ENCODE measurements around the gene HKDC1. TPM values are rescaled to one million over a fixed set of nuclear protein-coding genes. Genes with fewer than 3 reads are reported as not detected.
"Not testable (repeated sequence)": the region's sequence is repeated elsewhere in the genome, so short reads cannot be mapped to it uniquely, and the experiment has no call there.

The HKDC1 gene
- total RNA-seq, 4 donors from 2014 or later, result 26.8 to 39.6 (median 28.0) TPM; not detected in 1

GRCh38 chr10:69281507-69282413 lies 61.6 kb downstream of the HKDC1 start:
- in situ Hi-C loops (cut with MboI; ENCODE audit: low pct_ligation_motif_present in 1 of 4, low pct_unique_long_range_greater_than_20kb in 1 of 4, low sequenced_read_pairs in 3 of 4) (no loop called here), intact Hi-C loops (cut with DNase I; ENCODE audit: low total_unique reads) (no loop called here)
- no peak overlapping the region for H3K4me3 ChIP-seq
- no peaks in the 10 kb centered on the region for H3K36me3 ChIP-seq
- no peak overlapping the region for H3K27ac ChIP-seq
- no peaks in the 10 kb centered on the region for H3K27me3 ChIP-seq
- 83 to 87% methylated on average over 4 to 8 of the region's 8 CpGs for WGBS, 2 donors (ENCODE audit: low coverage in 1 of 2)
- H3K9me3 ChIP-seq, result no peaks in the 10 kb centered on the region
- H3K4me1 ChIP-seq, result no peaks in the 10 kb centered on the region
- DNase-seq, result no peak
- no peak for TF ChIP-seq CTCF (IDR thresholded peaks at IDR 0.05)
- TF ChIP-seq POLR2AphosphoS5 (IDR thresholded peaks at IDR 0.05), result no peak
- TF ChIP-seq POLR2A (IDR thresholded peaks at IDR 0.05), result no peak
- TF ChIP-seq EP300 (IDR thresholded peaks at IDR 0.05; ENCODE audit: low read depth), result no peak

DNA sequence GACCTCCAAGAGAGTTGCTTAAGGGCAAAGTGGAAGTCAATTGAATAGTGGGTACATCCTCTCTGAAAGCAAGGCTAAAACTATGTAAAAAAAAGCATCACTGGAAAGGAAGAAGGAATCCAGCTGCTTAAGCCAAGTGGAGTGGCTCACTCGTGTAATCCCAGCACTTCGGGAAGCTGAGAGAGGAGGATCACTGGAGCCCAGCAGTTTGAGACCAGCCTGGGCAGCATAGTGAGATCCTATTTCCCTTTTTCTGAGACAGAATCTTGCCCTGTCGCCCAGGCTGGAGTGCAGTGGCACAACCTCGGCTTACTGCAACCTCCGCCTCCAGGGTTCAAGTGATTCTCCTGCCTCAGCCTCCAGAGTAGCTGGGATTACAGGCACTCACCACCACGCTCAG lies 64.3 kb downstream of the HKDC1 start:
- intact Hi-C loops (cut with DNase I; ENCODE audit: low total_unique reads); H3K4me1 ChIP-seq; H3K36me3 ChIP-seq; H3K4me3 ChIP-seq; H3K27ac ChIP-seq; H3K9me3 ChIP-seq; in situ Hi-C loops (cut with MboI; ENCODE audit: low pct_ligation_motif_present in 1 of 4, low pct_unique_long_range_greater_than_20kb in 1 of 4, low sequenced_read_pairs in 3 of 4); H3K27me3 ChIP-seq; DNase-seq: not testable (repeated sequence)
- 86 to 100% methylated on average over 4 to 6 of the region's 6 CpGs for WGBS, 2 donors (ENCODE audit: low coverage in 1 of 2)

DNA sequence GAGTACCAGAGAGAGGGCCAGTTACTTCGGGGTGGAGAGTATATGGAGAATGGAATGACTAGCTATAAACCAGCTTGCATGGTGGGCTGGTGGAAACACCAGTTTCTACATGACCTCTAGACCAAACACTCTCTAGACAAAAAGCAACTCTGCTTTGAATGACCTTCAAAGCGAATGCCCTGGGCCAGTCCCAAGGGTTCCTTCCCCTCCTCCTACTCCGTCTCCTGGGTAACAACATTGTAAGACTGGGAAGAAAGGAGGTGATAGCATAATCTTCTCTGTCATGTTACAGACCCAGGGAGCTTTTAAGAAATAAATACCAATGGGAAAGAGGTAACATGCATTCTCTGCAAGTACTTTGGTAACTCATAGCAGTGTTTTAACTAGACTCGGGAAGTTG lies 65.6 kb downstream of the HKDC1 start:
- Histone ChIP-seq H3K4me1 (no peaks in the 10 kb centered on the region), H3K9me3 (no peaks in the 10 kb centered on the region), H3K4me3 (no peak overlapping the region), H3K27me3 (no peaks in the 10 kb centered on the region), H3K36me3 (no peaks in the 10 kb centered on the region), H3K27ac (no peak overlapping the region)
- intact Hi-C loops (cut with DNase I; ENCODE audit: low total_unique reads) (no loop called here), in situ Hi-C loops (cut with MboI; ENCODE audit: low pct_ligation_motif_present in 1 of 4, low pct_unique_long_range_greater_than_20kb in 1 of 4, low sequenced_read_pairs in 3 of 4) (no loop called here)
- TF ChIP-seq POLR2AphosphoS5 (IDR thresholded peaks at IDR 0.05), result no peak
- TF ChIP-seq CTCF (IDR thresholded peaks at IDR 0.05), result no peak
- no peak for TF ChIP-seq POLR2A (IDR thresholded peaks at IDR 0.05)
- TF ChIP-seq EP300 (IDR thresholded peaks at IDR 0.05; ENCODE audit: low read depth), result no peak
- DNase-seq, result no peak
- 77 to 91% methylated on average over 3 to 4 of the region's 4 CpGs for WGBS, 2 donors (ENCODE audit: low coverage in 1 of 2)

DNA sequence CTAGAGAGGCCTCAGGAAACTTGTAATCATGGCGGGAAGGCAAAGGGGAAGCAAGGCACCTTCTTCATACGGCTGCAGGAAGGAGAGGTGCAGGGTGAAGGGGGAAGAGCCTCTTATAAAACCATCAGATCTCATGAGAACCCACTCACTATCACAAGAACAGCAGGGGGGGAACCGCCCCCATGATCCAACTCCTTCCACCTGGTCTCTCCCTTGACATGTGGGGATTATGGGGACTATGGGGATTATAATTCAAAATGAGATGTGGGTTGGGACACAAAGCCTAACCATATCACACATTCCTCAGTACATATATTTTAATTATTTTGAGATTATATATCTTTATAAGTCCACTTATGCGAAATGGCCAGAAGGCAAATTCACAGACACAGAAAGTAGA lies 67.0 kb downstream of the HKDC1 start:
- Histone ChIP-seq H3K9me3 (no peaks in the 10 kb centered on the region), H3K36me3 (no peaks in the 10 kb centered on the region), H3K27me3 (no peaks in the 10 kb centered on the region), H3K27ac (no peak overlapping the region), H3K4me1 (no peaks in the 10 kb centered on the region), H3K4me3 (no peak overlapping the region)
- in situ Hi-C loops (cut with MboI; ENCODE audit: low pct_ligation_motif_present in 1 of 4, low pct_unique_long_range_greater_than_20kb in 1 of 4, low sequenced_read_pairs in 3 of 4), result no loop called here
- no peak for TF ChIP-seq POLR2A (IDR thresholded peaks at IDR 0.05)
- TF ChIP-seq POLR2AphosphoS5 (IDR thresholded peaks at IDR 0.05), result no peak
- TF ChIP-seq CTCF (IDR thresholded peaks at IDR 0.05), result no peak
- TF ChIP-seq EP300 (IDR thresholded peaks at IDR 0.05; ENCODE audit: low read depth), result no peak
- intact Hi-C loops (cut with DNase I; ENCODE audit: low total_unique reads), result no loop called here
- 74 to 79% methylated on average over 4 of the region's 4 CpGs for WGBS, 2 donors (ENCODE audit: low coverage in 1 of 2)
- no peak for DNase-seq
